Fibroblast of lung (primary cell): ENCODE data around the gene USP8.
"Not testable (repeated sequence)": the region's sequence is repeated elsewhere in the genome, so short reads cannot be mapped to it uniquely, and the experiment has no call there.

Source experiments
- EZH2 ChIP-seq: IDR thresholded peaks from 2 replicates; pipeline ENCODE4 v1.5.1; 2012; ENCODE audit warnings: low read length, control low read depth, mild to moderate bottlenecking; ENCODE audit errors: missing control alignments
- TF ChIP-seq, protein P1 (sequence below), 2 donors: IDR thresholded peaks in 1 of 2; conservative IDR thresholded peaks in 1 of 2; 1 replicate in 1 of 2; 2 replicates in 1 of 2; pipeline ENCODE4 v1.5.1; 2011 to 2012; ENCODE audit warnings: low read length in 2 of 2, control low read depth in 1 of 2, inconsistent platforms in 1 of 2, low read depth in 1 of 2, mild to moderate bottlenecking in 1 of 2

DNA sequence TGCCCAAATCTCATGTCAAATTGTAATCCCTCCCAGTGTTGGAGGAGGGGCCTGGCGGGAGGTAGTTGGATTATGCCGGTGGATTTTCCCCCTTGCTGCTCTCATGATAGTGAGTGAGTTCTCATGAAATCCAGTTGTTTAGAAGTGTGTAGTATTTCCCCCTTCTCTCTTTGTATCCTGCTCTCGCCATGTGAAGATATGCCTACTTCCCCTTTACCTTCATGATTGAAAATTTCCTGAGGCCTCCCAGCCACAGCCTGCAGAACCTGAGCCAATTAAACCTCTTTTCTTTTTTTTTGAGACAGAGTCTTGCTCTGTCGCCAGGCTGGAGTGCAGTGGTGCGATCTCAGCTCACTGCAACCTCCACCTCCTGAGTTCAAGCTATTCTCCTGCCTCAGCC lies 41.8 kb upstream of the USP8 start:
- TF ChIP-seq, protein P1, sequence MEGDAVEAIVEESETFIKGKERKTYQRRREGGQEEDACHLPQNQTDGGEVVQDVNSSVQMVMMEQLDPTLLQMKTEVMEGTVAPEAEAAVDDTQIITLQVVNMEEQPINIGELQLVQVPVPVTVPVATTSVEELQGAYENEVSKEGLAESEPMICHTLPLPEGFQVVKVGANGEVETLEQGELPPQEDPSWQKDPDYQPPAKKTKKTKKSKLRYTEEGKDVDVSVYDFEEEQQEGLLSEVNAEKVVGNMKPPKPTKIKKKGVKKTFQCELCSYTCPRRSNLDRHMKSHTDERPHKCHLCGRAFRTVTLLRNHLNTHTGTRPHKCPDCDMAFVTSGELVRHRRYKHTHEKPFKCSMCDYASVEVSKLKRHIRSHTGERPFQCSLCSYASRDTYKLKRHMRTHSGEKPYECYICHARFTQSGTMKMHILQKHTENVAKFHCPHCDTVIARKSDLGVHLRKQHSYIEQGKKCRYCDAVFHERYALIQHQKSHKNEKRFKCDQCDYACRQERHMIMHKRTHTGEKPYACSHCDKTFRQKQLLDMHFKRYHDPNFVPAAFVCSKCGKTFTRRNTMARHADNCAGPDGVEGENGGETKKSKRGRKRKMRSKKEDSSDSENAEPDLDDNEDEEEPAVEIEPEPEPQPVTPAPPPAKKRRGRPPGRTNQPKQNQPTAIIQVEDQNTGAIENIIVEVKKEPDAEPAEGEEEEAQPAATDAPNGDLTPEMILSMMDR (conservative IDR thresholded peaks at IDR 0.05 in 1 of 2, IDR thresholded peaks at IDR 0.05 in 1 of 2; ENCODE audit: low read depth in 1 of 2, low read length in 2 of 2) = not testable (repeated sequence)
- not testable (repeated sequence) for TF ChIP-seq EZH2
